Neuronal stem cell (in vitro differentiated cells): ENCODE measurements around the gene USP38.
"Not testable (repeated sequence)": the region's sequence is repeated elsewhere in the genome, so short reads cannot be mapped to it uniquely, and the experiment has no call there.

ENCODE experiments used
- DNase-seq: peaks from one replicate; pipeline ENCODE4 v3.0.0-alpha.2; 2013; ENCODE audit warnings: low spot score
- H2AFZ ChIP-seq: one replicate; pipeline ENCODE4 v1.6.1; 2013; ENCODE audit warnings: mild to moderate bottlenecking, low read length, inconsistent platforms
- H2AK5ac ChIP-seq: 2 replicates; pipeline ENCODE4 v1.6.1; 2013; ENCODE audit warnings: low read depth, mild to moderate bottlenecking, inconsistent platforms, low read length, moderate library complexity, mixed read lengths
- H2BK120ac ChIP-seq: 2 replicates; pipeline ENCODE4 v1.6.1; 2013; ENCODE audit warnings: low read depth, mild to moderate bottlenecking, inconsistent platforms, low read length, moderate library complexity, mixed read lengths
- H2BK12ac ChIP-seq: one replicate; pipeline ENCODE4 v1.6.1; 2013; ENCODE audit warnings: low read length, inconsistent platforms
- H2BK15ac ChIP-seq: 2 replicates; pipeline ENCODE4 v1.6.1; 2013; ENCODE audit warnings: mild to moderate bottlenecking, low read length, inconsistent platforms, mixed read lengths
- H2BK5ac ChIP-seq: one replicate; pipeline ENCODE4 v1.6.1; 2013; ENCODE audit warnings: inconsistent platforms, mild to moderate bottlenecking, low read length, moderate library complexity
- H3K14ac ChIP-seq: one replicate; pipeline ENCODE4 v1.6.1; 2013; ENCODE audit warnings: low read length, inconsistent platforms
- H3K18ac ChIP-seq: 2 replicates; pipeline ENCODE4 v1.6.1; 2013; ENCODE audit warnings: low read length, inconsistent platforms
- H3K23ac ChIP-seq: 2 replicates; pipeline ENCODE4 v1.6.1; 2013; ENCODE audit warnings: low read depth, mild to moderate bottlenecking, mixed read lengths, low read length, inconsistent platforms; ENCODE audit not compliant: poor library complexity
- H3K27ac ChIP-seq: replicated peaks from 3 replicates; pipeline ENCODE4 v1.5.1; 2013; ENCODE audit warnings: low read length, inconsistent platforms
- H3K27me3 ChIP-seq, 3 experiments: 2 replicates each; pipeline ENCODE4 v1.6.1; 2013; ENCODE audit warnings: low read length in 3 of 3, mild to moderate bottlenecking in 2 of 3, inconsistent platforms in 1 of 3, low read depth in 1 of 3, mixed read lengths in 1 of 3, moderate library complexity in 1 of 3; ENCODE audit not compliant: control insufficient read depth in 3 of 3, insufficient read depth in 3 of 3
- H3K36me3 ChIP-seq, 2 donors: replicated peaks in 1 of 2; 2 replicates each; pipeline ENCODE4 v1.6.1; 2013; ENCODE audit warnings: low read length in 2 of 2; ENCODE audit not compliant: control insufficient read depth in 2 of 2, insufficient read depth in 2 of 2
- H3K4ac ChIP-seq: 2 replicates; pipeline ENCODE4 v1.6.1; 2013; ENCODE audit warnings: inconsistent platforms, mild to moderate bottlenecking, low read length, moderate library complexity
- H3K4me1 ChIP-seq, 2 donors: 1 replicate in 1 of 2; 2 replicates in 1 of 2; pipeline ENCODE4 v1.6.1; 2013; ENCODE audit warnings: low read length in 2 of 2, low read depth in 1 of 2; ENCODE audit not compliant: control insufficient read depth in 2 of 2, insufficient read depth in 1 of 2
- H3K4me2 ChIP-seq: one replicate; pipeline ENCODE4 v1.6.1; 2013; ENCODE audit warnings: mild to moderate bottlenecking, low read length, inconsistent platforms; ENCODE audit not compliant: insufficient read depth, poor library complexity, severe bottlenecking
- H3K4me3 ChIP-seq, 2 donors: 2 replicates each; pipeline ENCODE4 v1.5.1; 2013; ENCODE audit warnings: low read length in 2 of 2, mild to moderate bottlenecking in 2 of 2, inconsistent platforms in 1 of 2, moderate library complexity in 1 of 2
- H3K79me1 ChIP-seq: one replicate; pipeline ENCODE4 v1.6.1; 2013; ENCODE audit warnings: low read depth, mild to moderate bottlenecking, inconsistent platforms, low read length, moderate library complexity
- H3K9ac ChIP-seq: one replicate; pipeline ENCODE4 v1.6.1; 2013; ENCODE audit warnings: mild to moderate bottlenecking, low read depth, low read length, inconsistent platforms; ENCODE audit not compliant: poor library complexity
- H3K9me3 ChIP-seq, 2 donors: replicated peaks in 1 of 2; 2 replicates each; pipeline versions ENCODE3 to v1.6.1; 2013; ENCODE audit warnings: low read length in 2 of 2, mild to moderate bottlenecking in 2 of 2, inconsistent platforms in 1 of 2, low read depth in 1 of 2, mixed read lengths in 1 of 2, moderate library complexity in 1 of 2; ENCODE audit not compliant: control insufficient read depth in 2 of 2, insufficient read depth in 1 of 2
- H4K8ac ChIP-seq: one replicate; pipeline ENCODE4 v1.6.1; 2013; ENCODE audit warnings: low read depth, mild to moderate bottlenecking, inconsistent platforms, low read length, moderate library complexity
- H4K91ac ChIP-seq: one replicate; pipeline ENCODE4 v1.6.1; 2013; ENCODE audit warnings: low read length, low read depth, mild to moderate bottlenecking, inconsistent platforms; ENCODE audit not compliant: poor library complexity
- WGBS, 2 donors: extraction: QIAGEN DNeasy Blood & Tissue Kit; methylation state at CpG; one replicate each; pipeline ENCODE4 v1.1.7; 2013; ENCODE audit warnings: missing lambda C conversion rate in 2 of 2, mixed read lengths in 1 of 2; ENCODE audit not compliant: insufficient read length in 2 of 2, insufficient replicate concordance in 1 of 2; ENCODE audit errors: extremely low coverage in 2 of 2; 5-methylcytosine and 5-hydroxymethylcytosine counted together

USP38 gene

DNA sequence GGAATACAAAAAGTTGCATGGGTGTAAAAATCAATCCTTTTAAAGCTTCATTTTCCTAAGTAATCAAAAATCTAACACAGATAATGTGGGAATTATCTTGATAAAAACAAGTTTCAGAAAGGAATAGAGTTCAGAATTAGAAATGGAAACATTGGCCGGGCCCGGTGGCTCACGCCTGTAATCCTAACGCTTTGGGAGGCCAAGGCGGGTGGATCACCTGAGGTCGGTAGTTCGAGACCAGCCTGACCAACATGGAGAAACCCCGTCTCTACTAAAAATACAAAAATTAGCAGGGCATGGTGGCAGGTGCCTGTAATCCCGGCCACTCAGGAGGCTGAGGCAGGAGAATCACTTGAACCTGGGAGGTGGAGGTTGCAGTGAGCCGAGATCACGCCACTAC is 52.5 kb downstream of the USP38 start:
- H4K91ac ChIP-seq, H4K8ac ChIP-seq, H2BK120ac ChIP-seq, H3K9me3 ChIP-seq, DNase-seq, H3K4me2 ChIP-seq, H3K79me1 ChIP-seq, H2BK15ac ChIP-seq, H3K27me3 ChIP-seq, H3K14ac ChIP-seq, H3K36me3 ChIP-seq, H2BK5ac ChIP-seq, H2AK5ac ChIP-seq, H2AFZ ChIP-seq, H3K27ac ChIP-seq, H3K23ac ChIP-seq, H3K18ac ChIP-seq, H3K9ac ChIP-seq, H3K4ac ChIP-seq, H3K4me1 ChIP-seq, H2BK12ac ChIP-seq, H3K4me3 ChIP-seq: not testable (repeated sequence)
- whole genome bisulfite sequencing, 2 donors, result no CpG with 5 or more reads among the region's 11 CpGs

DNA sequence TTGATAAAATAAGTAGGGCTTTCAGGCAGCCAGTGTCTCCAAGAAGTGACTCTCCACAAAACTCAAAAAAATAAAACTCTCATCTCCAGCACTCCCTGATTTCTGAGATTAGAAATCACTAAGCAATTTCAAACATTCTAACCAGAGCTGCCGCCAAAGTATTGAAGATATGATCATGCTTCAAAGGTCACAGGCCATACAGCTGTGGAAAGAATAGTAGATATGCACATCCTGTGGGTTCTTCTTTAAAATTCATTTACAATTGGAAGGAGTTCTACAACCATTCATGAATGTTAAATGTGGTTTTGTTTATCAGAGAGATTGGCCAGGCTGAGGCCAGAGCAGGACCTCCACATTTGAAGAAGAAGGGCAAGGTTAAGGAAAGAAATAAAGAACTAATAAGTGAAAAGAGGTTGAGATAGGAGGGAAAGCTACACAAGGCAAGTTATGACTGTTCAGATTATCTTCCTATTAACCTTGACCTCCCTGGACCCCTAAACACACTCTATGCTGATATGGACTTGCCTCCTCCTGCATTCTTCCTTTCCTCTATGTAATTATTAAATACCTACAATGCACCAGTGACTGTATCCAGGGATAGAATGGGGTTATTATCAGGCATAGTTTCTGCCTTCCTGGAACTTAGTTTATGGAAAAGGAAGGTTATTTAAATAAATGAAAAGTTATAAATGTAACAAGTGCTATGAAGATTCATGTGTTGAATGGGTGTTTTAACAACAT is 56.4 kb downstream of the USP38 start:
- H3K4me3 ChIP-seq, result no peak overlapping the region
- no peak overlapping the region for H2BK12ac ChIP-seq
- H3K27ac ChIP-seq, result no peak overlapping the region

DNA sequence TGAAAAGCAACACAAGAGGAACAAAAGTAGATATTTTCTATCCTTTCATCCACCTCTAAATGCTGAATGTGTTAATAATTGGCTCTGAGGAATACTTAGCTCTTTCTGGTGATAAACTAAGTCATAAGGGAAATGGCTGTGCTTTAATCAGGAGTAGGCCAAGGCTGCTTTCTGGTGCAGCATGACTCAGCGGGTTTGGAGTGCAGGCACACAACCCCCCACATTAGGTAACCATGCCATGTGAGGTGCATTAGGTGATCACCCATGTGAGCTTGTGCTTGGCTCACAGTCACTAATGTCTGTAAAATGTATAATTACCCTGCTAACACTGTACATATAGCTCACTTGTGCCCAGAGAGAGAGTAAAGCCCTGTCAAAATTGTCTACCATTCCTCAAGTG is 57.2 kb downstream of the USP38 start:
- DNase-seq, result no peak
- no peak overlapping the region for H4K91ac ChIP-seq
- no CpG with 5 or more reads among the region's 1 CpG for WGBS, 2 donors

More for the DNA sequence above, 56.4 kb downstream of the USP38 start:
- H2BK15ac ChIP-seq, result no peak overlapping the region
- H3K36me3 ChIP-seq, result no peaks in the 10 kb centered on the region
- H3K4me2 ChIP-seq, result no peak overlapping the region
- no peak overlapping the region for H3K4ac ChIP-seq
- DNase-seq, result no peak
- H4K91ac ChIP-seq, result no peak overlapping the region
- H3K14ac ChIP-seq, result no peak overlapping the region
- no peak overlapping the region for H2BK5ac ChIP-seq
- H3K27me3 ChIP-seq, result no peaks in the 10 kb centered on the region
- no peak overlapping the region for H3K18ac ChIP-seq
- H3K79me1 ChIP-seq, result no peaks in the 10 kb centered on the region
- no peak overlapping the region for H2AK5ac ChIP-seq
- H4K8ac ChIP-seq, result no peak overlapping the region
- H3K4me1 ChIP-seq, result no peaks in the 10 kb centered on the region
- no peak overlapping the region for H3K23ac ChIP-seq
- no CpG with 5 or more reads among the region's 1 CpG for WGBS, 2 donors
- no peak overlapping the region for H2BK120ac ChIP-seq
- no peak overlapping the region for H3K9ac ChIP-seq
- H3K9me3 ChIP-seq, result peaks cover 0 to 6% of the 10 kb centered on the region in 2 donors
- H2AFZ ChIP-seq, result no peak overlapping the region

DNA sequence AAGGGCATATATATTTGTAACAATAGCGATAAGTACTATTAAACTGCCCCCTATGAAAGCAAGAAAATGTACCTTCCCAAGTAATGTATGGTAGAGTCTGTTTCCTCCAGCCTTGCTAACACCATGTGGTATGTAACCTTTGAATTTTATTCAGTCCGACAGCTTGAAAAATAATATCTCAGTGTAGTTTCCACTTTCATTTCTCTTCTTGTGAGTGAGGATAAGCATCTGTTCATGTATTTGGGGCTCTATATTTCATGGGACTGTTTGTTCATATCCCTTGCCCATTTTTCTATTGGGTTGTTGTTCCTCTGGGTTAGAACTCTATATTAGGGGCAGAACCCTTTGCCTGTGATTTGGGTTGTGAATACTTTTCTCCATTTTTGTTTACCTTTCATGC is 58.3 kb downstream of the USP38 start:
- Histone ChIP-seq H3K4me1 (no peaks in the 10 kb centered on the region), H3K18ac (no peak overlapping the region), H3K4ac (no peak overlapping the region), H3K4me3 (no peak overlapping the region), H2BK120ac (no peak overlapping the region), H4K91ac (no peak overlapping the region), H3K4me2 (no peak overlapping the region), H3K9me3 (peaks cover 0 to 6% of the 10 kb centered on the region in 2 donors), H3K23ac (no peak overlapping the region), H3K14ac (no peak overlapping the region), H2BK5ac (no peak overlapping the region), H4K8ac (no peak overlapping the region), H3K79me1 (no peaks in the 10 kb centered on the region), H3K27me3 (no peaks in the 10 kb centered on the region), H3K27ac (no peak overlapping the region), H3K36me3 (no peaks in the 10 kb centered on the region), H3K9ac (no peak overlapping the region), H2BK15ac (no peak overlapping the region), H2AK5ac (no peak overlapping the region), H2BK12ac (no peak overlapping the region), H2AFZ (no peak overlapping the region)
- no CpG with 5 or more reads among the region's 2 CpGs for WGBS, 2 donors
- no peak for DNase-seq

More for the DNA sequence above, 57.2 kb downstream of the USP38 start:
- Histone ChIP-seq H3K36me3 (no peaks in the 10 kb centered on the region), H2AK5ac (no peak overlapping the region), H3K27me3 (no peaks in the 10 kb centered on the region), H3K27ac (no peak overlapping the region), H3K9me3 (peaks cover 0 to 6% of the 10 kb centered on the region in 2 donors), H3K4ac (no peak overlapping the region), H2BK120ac (no peak overlapping the region), H2AFZ (no peak overlapping the region), H4K8ac (no peak overlapping the region), H2BK15ac (no peak overlapping the region), H3K4me1 (no peaks in the 10 kb centered on the region), H3K4me2 (no peak overlapping the region), H3K79me1 (no peaks in the 10 kb centered on the region), H3K18ac (no peak overlapping the region), H3K14ac (no peak overlapping the region), H3K4me3 (no peak overlapping the region), H2BK12ac (no peak overlapping the region), H3K23ac (no peak overlapping the region), H3K9ac (no peak overlapping the region), H2BK5ac (no peak overlapping the region)
